ENCODE measurements around the gene NPM3. TPM values are rescaled to one million over a fixed set of nuclear protein-coding genes. Genes with fewer than 3 reads are reported as not detected.

NPM3 gene
- total RNA-seq, 4 donors from 2014 or later, result 17.5 to 47.7 (median 30.1) TPM

- no peaks in the 10 kb centered on the region for H3K4me1 ChIP-seq
- DNase-seq (ENCODE audit: low spot score in 2 of 2), result no peak
- H3K9me3 ChIP-seq, result no peaks in the 10 kb centered on the region
- WGBS, 2 donors, result 71 to 79% methylated on average over 3 of the region's 3 CpGs
- no peak overlapping the region for H3K4me3 ChIP-seq
- H3K27ac ChIP-seq, result no peak overlapping the region
- TF ChIP-seq CTCF (IDR thresholded peaks at IDR 0.05) (no peak), POLR2A (IDR thresholded peaks at IDR 0.05) (no peak), EP300 (IDR thresholded peaks at IDR 0.05) (no peak)
- no peaks in the 10 kb centered on the region for H3K27me3 ChIP-seq
- H3K36me3 ChIP-seq, result no peaks in the 10 kb centered on the region
These were observed 39.0 kb downstream of the NPM3 start for GRCh38 chr10:101744267-101744666.

- H3K27ac ChIP-seq, result no peak overlapping the region
- DNase-seq (ENCODE audit: low spot score in 2 of 2), result no peak
- H3K4me3 ChIP-seq, result no peak overlapping the region
- peaks cover 0 to 7% of the 10 kb centered on the region in 2 donors for H3K27me3 ChIP-seq
- H3K4me1 ChIP-seq, result no peaks in the 10 kb centered on the region
- TF ChIP-seq EP300 (IDR thresholded peaks at IDR 0.05), result no peak
- TF ChIP-seq CTCF (IDR thresholded peaks at IDR 0.05), result no peak
- TF ChIP-seq POLR2A (IDR thresholded peaks at IDR 0.05), result no peak
- no peaks in the 10 kb centered on the region for H3K9me3 ChIP-seq
- WGBS, 2 donors, result 49 to 50% methylated on average over 2 of the region's 2 CpGs
- H3K36me3 ChIP-seq, result no peaks in the 10 kb centered on the region
These were observed 41.3 kb downstream of the NPM3 start for GRCh38 chr10:101741938-101742337.

GRCh38 chr10:101736666-101737065, 46.6 kb downstream of the NPM3 start:
- no peak overlapping the region for H3K4me3 ChIP-seq
- no peaks in the 10 kb centered on the region for H3K9me3 ChIP-seq
- WGBS, 2 donors, result 67 to 72% methylated on average over 3 of the region's 3 CpGs
- no peak overlapping the region for H3K27ac ChIP-seq
- TF ChIP-seq POLR2A (IDR thresholded peaks at IDR 0.05) (no peak), CTCF (IDR thresholded peaks at IDR 0.05) (no peak), EP300 (IDR thresholded peaks at IDR 0.05) (no peak)
- H3K27me3 ChIP-seq, result peaks cover 0 to 17% of the 10 kb centered on the region in 2 donors
- no peaks in the 10 kb centered on the region for H3K4me1 ChIP-seq
- no peak for DNase-seq (ENCODE audit: low spot score in 2 of 2)
- no peaks in the 10 kb centered on the region for H3K36me3 ChIP-seq

- H3K4me3 ChIP-seq, result no peak overlapping the region
- no peak overlapping the region for H3K27ac ChIP-seq
- H3K27me3 ChIP-seq, result peaks cover 0 to 10% of the 10 kb centered on the region in 2 donors
- TF ChIP-seq CTCF (IDR thresholded peaks at IDR 0.05) (no peak), EP300 (IDR thresholded peaks at IDR 0.05) (no peak), POLR2A (IDR thresholded peaks at IDR 0.05) (no peak)
- no peaks in the 10 kb centered on the region for H3K9me3 ChIP-seq
- no peaks in the 10 kb centered on the region for H3K4me1 ChIP-seq
- WGBS, 2 donors, result 55 to 60% methylated on average over 1 of the region's 1 CpG
- DNase-seq (ENCODE audit: low spot score in 2 of 2), result no peak
- no peaks in the 10 kb centered on the region for H3K36me3 ChIP-seq
These were observed 51.1 kb downstream of the NPM3 start for GRCh38 chr10:101732096-101732495.

Other genes with a start within 250 kb of the NPM3 start
- gene POLL, start 195.2 kb downstream of the NPM3 start, total RNA-seq, result 10 to 100 TPM; 27.8 to 45.7 (median 35.8) TPM
- gene DPCD, start 195.1 kb downstream of the NPM3 start, total RNA-seq, result 10 to 100 TPM in 2 of 4 donors, 1 to 10 TPM in 2; 6.0 to 28.5 (median 16.3) TPM
- gene FBXW4, start 88.3 kb downstream of the NPM3 start, total RNA-seq, result 10 to 100 TPM; 57.0 to 84.8 (median 65.2) TPM
- not detected for gene FGF8, start 7.3 kb downstream of the NPM3 start, total RNA-seq
- gene OGA, start 35.0 kb upstream of the NPM3 start, total RNA-seq, result 100 to 1,000 TPM; 206 to 249 (median 224) TPM
- 10 to 100 TPM in 3 of 4 donors, 1 to 10 TPM in 1; 6.1 to 63.9 (median 37.2) TPM for gene KCNIP2, start 60.4 kb upstream of the NPM3 start, total RNA-seq